A549 (cell line): ENCODE measurements around the gene MALRD1. TPM values are rescaled to one million over a fixed set of nuclear protein-coding genes. Genes with fewer than 3 reads are reported as not detected.

ENCODE experiments used
- ATAC-seq, 2 experiments: fragments of 200-7000 bp in 1 of 2; fragments of >200 bp in 1 of 2; cut with Nextera tagmentation in 1 of 2; cut with Tn5 transposase in 1 of 2; 3 replicates each; pipeline versions ENCODE4 v1.8.0 to v1.9.1; 2018 to 2020; ENCODE audit warnings: mild to moderate bottlenecking in 1 of 2, moderate library complexity in 1 of 2
- CTCF ChIA-PET: fragments of 300-600 bp; sonication (Branson Sonifier 250); formaldehyde crosslinking; extraction: SDS; loops from one replicate; lab custom pipeline; 2021; ENCODE audit warnings: antibody characterized with exemption, inconsistent platforms; lab: Yijun Ruan, JAX
- POLR2A ChIA-PET: fragments of 350-600 bp; formaldehyde crosslinking; extraction: SDS; loops from one replicate; lab custom pipeline; 2021; ENCODE audit warnings: antibody characterized with exemption, inconsistent platforms; lab: Yijun Ruan, JAX
- DNase-seq, 2 experiments: peaks; one replicate each; pipeline versions ENCODE4 v3.0.0 to v3.0.0-alpha.2; 2011 to 2016; ENCODE audit warnings: low read depth in 1 of 2, low spot score in 1 of 2
- FAIRE-seq: peaks from 2 replicates; lab custom pipeline; 2011; peaks lifted over from hg19 to GRCh38; lab: Jason Lieb, UNC
- H3K27ac ChIP-seq, 2 experiments: fragments of >200 bp; sonication (Bioruptor Twin); formaldehyde crosslinking; 3 replicates each; pipeline ENCODE4 v1.5.1; 2016 to 2017
- H3K4me1 ChIP-seq: fragments of >200 bp; sonication (Bioruptor Twin); formaldehyde crosslinking; 3 replicates; pipeline ENCODE4 v1.6.1; 2016
- H3K4me2 ChIP-seq: fragments of >200 bp; sonication (Bioruptor Twin); formaldehyde crosslinking; 3 replicates; pipeline ENCODE4 v1.6.1; 2016
- H3K4me3 ChIP-seq: fragments of >200 bp; sonication (Bioruptor Twin); formaldehyde crosslinking; 3 replicates; pipeline ENCODE4 v1.5.1; 2016
- H3K9me3 ChIP-seq: fragments of >200 bp; sonication (Bioruptor Twin); formaldehyde crosslinking; 3 replicates; pipeline ENCODE4 v1.6.1; 2016
- CBX2 ChIP-seq: fragments of 200-600 bp; sonication (generic); IDR thresholded peaks from 2 replicates; pipeline ENCODE4 v1.6.1; 2016; ENCODE audit warnings: low read depth, mild to moderate bottlenecking, borderline replicate concordance
- CEBPB ChIP-seq, 2 experiments: fragments of >200 bp in 1 of 2; sonication (Bioruptor Twin) in 1 of 2; formaldehyde crosslinking in 1 of 2; IDR thresholded peaks; 2 replicates each; pipeline ENCODE4 v1.6.1; 2012 to 2016
- CHD4 ChIP-seq: fragments of 200-600 bp; sonication (generic); IDR thresholded peaks from 2 replicates; pipeline ENCODE4 v1.6.1; 2016; ENCODE audit warnings: antibody characterized with exemption, mild to moderate bottlenecking, borderline replicate concordance
- EHF ChIP-seq: fragments of 250-450 bp; sonication (Bioruptor Pico); IDR thresholded peaks from 2 replicates; pipeline ENCODE4 v1.5.0; 2020; ENCODE audit warnings: mild to moderate bottlenecking
- GATA3 ChIP-seq: IDR thresholded peaks from 2 replicates; pipeline ENCODE4 v1.6.1; 2012; ENCODE audit warnings: borderline replicate concordance
- HDAC2 ChIP-seq: fragments of 200-600 bp; sonication (generic); IDR thresholded peaks from 2 replicates; pipeline ENCODE4 v1.6.1; 2016
- HEYL ChIP-seq: fragments of 250-450 bp; sonication (Bioruptor Pico); IDR thresholded peaks from 2 replicates; pipeline ENCODE4 v1.8.0; 2021; ENCODE audit warnings: mild to moderate bottlenecking, moderate library complexity
- HOXA7 ChIP-seq: fragments of 250-450 bp; sonication (Bioruptor Pico); IDR thresholded peaks from 2 replicates; pipeline ENCODE4 v1.5.0; 2020; ENCODE audit warnings: mild to moderate bottlenecking, moderate library complexity
- HOXB5 ChIP-seq: fragments of 250-450 bp; sonication (Bioruptor Pico); IDR thresholded peaks from 2 replicates; pipeline ENCODE4 v1.5.0; 2020; ENCODE audit warnings: mild to moderate bottlenecking, moderate library complexity
- JUN ChIP-seq, 2 experiments: fragments of >200 bp; sonication (Bioruptor Twin); formaldehyde crosslinking; IDR thresholded peaks; 2 replicates in 1 of 2; 3 replicates in 1 of 2; pipeline ENCODE4 v1.6.1; 2016 to 2017
- KDM1A ChIP-seq: fragments of 200-600 bp; sonication (generic); IDR thresholded peaks from 2 replicates; pipeline ENCODE4 v1.6.1; 2016; ENCODE audit warnings: low read depth, mild to moderate bottlenecking
- KDM5A ChIP-seq: fragments of 200-600 bp; sonication (generic); IDR thresholded peaks from 2 replicates; pipeline ENCODE4 v1.6.1; 2016; ENCODE audit warnings: antibody characterized with exemption, mild to moderate bottlenecking
- MAZ ChIP-seq: fragments of 150-350 bp; IDR thresholded peaks from 2 replicates; pipeline ENCODE4 v1.6.1; 2014; ENCODE audit warnings: antibody characterized with exemption, low read depth, low read length, borderline replicate concordance
- PHF8 ChIP-seq: fragments of 200-600 bp; sonication (generic); IDR thresholded peaks from 2 replicates; pipeline ENCODE4 v1.6.1; 2016; ENCODE audit warnings: low read depth, mild to moderate bottlenecking, antibody characterized with exemption, moderate library complexity, borderline replicate concordance
- POLR2A ChIP-seq: IDR thresholded peaks from 2 replicates; pipeline ENCODE4 v1.6.1; 2012; ENCODE audit warnings: mild to moderate bottlenecking, low read length
- RAD21 ChIP-seq, 2 experiments: fragments of >200 bp in 1 of 2; sonication (Bioruptor Twin) in 1 of 2; formaldehyde crosslinking in 1 of 2; IDR thresholded peaks in 1 of 2; conservative IDR thresholded peaks in 1 of 2; 2 replicates in 1 of 2; 3 replicates in 1 of 2; pipeline ENCODE4 v1.6.1; 2012 to 2018; ENCODE audit warnings: inconsistent platforms in 1 of 2
- RFX5 ChIP-seq: fragments of 450-650 bp; IDR thresholded peaks from 2 replicates; pipeline ENCODE4 v1.7.1; 2014; ENCODE audit warnings: antibody characterized with exemption, mild to moderate bottlenecking, moderate library complexity
- SREBF2 ChIP-seq: fragments of 450-650 bp; IDR thresholded peaks from 2 replicates; pipeline ENCODE4 v1.6.1; 2014; ENCODE audit warnings: mild to moderate bottlenecking, moderate library complexity
- TFCP2L1 ChIP-seq: fragments of 250-450 bp; sonication (Bioruptor Pico); IDR thresholded peaks from 2 replicates; pipeline ENCODE4 v1.5.0; 2021; ENCODE audit warnings: mild to moderate bottlenecking
- TP53 ChIP-seq: fragments of 250-450 bp; sonication (Bioruptor Pico); IDR thresholded peaks from 2 replicates; pipeline ENCODE4 v1.5.0; 2021; ENCODE audit warnings: mild to moderate bottlenecking, moderate library complexity
- ZC3H11A ChIP-seq: fragments of 450-650 bp; IDR thresholded peaks from 2 replicates; pipeline ENCODE4 v1.6.1; 2014; ENCODE audit warnings: antibody characterized with exemption, mild to moderate bottlenecking
- ZNF302 ChIP-seq: fragments of 250-450 bp; sonication (Bioruptor Pico); IDR thresholded peaks from 2 replicates; pipeline ENCODE4 v1.9.0; 2021; ENCODE audit warnings: inconsistent platforms, mild to moderate bottlenecking, moderate library complexity
- ZSCAN20 ChIP-seq: fragments of 250-450 bp; sonication (Bioruptor Pico); IDR thresholded peaks from 2 replicates; pipeline ENCODE4 v1.8.0; 2022; ENCODE audit warnings: mild to moderate bottlenecking, moderate library complexity
- WGBS: methylation state at CpG from one replicate; pipeline ENCODE4 v1.1.6; 2017; ENCODE audit errors: missing lambda C conversion rate; 5-methylcytosine and 5-hydroxymethylcytosine counted together
- polyA plus RNA-seq, 4 experiments: library from polyadenylated mRNA; depleted of rRNA in 3 of 4; stranded (reverse); fragments of >200 nt; fragmentation: RNase III in 1 of 4; extraction: RNeasy Plus Mini Kit Qiagen cat#74134 plus additional on column Dnase treatment in 1 of 4; gene quantifications; 2 replicates in 3 of 4; 3 replicates in 1 of 4; pipeline ENCODE4 v1.2.3, GENCODE V29; 2011 to 2017
- TF ChIP-seq, protein P1 (sequence below): IDR thresholded peaks from 2 replicates; pipeline ENCODE4 v1.6.1; 2012; ENCODE audit warnings: low read depth, borderline replicate concordance
- TF ChIP-seq, protein P2 (sequence below): IDR thresholded peaks from 2 replicates; pipeline ENCODE4 v1.6.1; 2012
- TF ChIP-seq, protein P3 (sequence below): fragments of 250-450 bp; sonication (Bioruptor Pico); IDR thresholded peaks from 2 replicates; pipeline ENCODE4 v1.5.0; 2020; ENCODE audit warnings: low read depth, mild to moderate bottlenecking, moderate library complexity
- TF ChIP-seq, protein P4 (sequence below): IDR thresholded peaks from 2 replicates; pipeline ENCODE4 v1.6.1; 2012
- TF ChIP-seq, protein P5 (sequence below): fragments of 450-650 bp; IDR thresholded peaks from 2 replicates; pipeline ENCODE4 v1.6.1; 2014; ENCODE audit warnings: antibody characterized with exemption
- TF ChIP-seq, protein P6 (sequence below): fragments of >200 bp; sonication (Bioruptor Twin); formaldehyde crosslinking; IDR thresholded peaks from 3 replicates; pipeline ENCODE4 v1.5.1; 2016
- TF ChIP-seq, protein P7 (sequence below): fragments of >200 bp; sonication (Bioruptor Twin); formaldehyde crosslinking; IDR thresholded peaks from 2 replicates; pipeline ENCODE4 v1.6.1; 2016

MALRD1 gene
- polyA plus RNA-seq, 2 of the 4 experiments (the other 2 are of a cell fraction): not detected

DNA sequence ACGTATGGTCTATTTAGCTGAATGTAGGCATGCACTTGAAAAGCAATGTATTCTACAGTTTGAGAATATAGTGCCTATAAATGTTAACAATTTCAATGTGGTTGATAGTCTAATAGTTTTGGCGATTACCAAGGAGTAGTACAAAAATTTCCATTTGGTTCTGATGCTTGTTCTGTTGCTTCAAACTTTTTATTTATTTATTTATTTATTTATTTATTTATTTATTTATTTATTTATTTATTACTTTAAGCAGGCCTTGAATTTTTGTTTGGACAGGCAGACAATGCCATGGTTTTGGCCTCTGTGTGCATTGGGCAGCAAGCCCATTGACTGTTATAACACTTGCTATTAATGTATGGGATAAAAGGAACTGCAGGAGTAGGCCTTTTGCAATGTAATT, 36.5 kb upstream of the MALRD1 start:
- TF ChIP-seq RAD21 (conservative IDR thresholded peaks at IDR 0.05 in 1 of 2, IDR thresholded peaks at IDR 0.05 in 1 of 2) (no peak), MAZ (no peak), PHF8 (no peak), ZC3H11A (peak; percentile 65), TP53 (no peak), HDAC2 (no peak)
- POLR2A ChIA-PET: no interaction called here
- H3K4me3 ChIP-seq: no peak overlapping the region
- FAIRE-seq: no peak
- no peak overlapping the region for H3K27ac ChIP-seq
- CTCF ChIA-PET: interaction anchor here (1.0 kb wide), 1 partner anchor 311 kb away, joined by 3 read pairs; no protein-coding TSS in a partner anchor
- DNase-seq: no peak
- ATAC-seq: no peak
- no peak overlapping the region for H3K4me2 ChIP-seq
- H3K4me1 ChIP-seq: no peaks in the 10 kb centered on the region
- no peaks in the 10 kb centered on the region for H3K9me3 ChIP-seq
- 17% methylated on average over 2 of the region's 2 CpGs for WGBS

DNA sequence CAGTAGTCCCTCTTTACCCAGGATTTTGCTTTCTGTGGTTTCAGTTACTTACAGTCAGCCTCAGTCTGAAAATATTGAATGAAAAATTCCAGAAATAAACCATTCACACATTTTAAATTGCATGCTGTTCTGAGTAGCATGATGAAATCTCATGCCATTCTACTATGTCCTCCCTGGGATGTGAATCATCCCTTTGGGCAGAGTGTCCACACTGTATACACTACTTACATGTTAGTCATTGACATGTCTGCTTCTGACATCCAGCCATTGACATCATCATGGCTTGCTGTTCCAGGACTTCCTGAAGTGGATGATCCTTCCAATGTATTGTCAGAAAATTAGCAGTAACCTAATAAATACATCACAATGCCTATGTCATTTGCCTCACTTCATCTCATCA, 34.6 kb upstream of the MALRD1 start:
- POLR2A ChIA-PET: no interaction called here
- no peak for ATAC-seq

DNA sequence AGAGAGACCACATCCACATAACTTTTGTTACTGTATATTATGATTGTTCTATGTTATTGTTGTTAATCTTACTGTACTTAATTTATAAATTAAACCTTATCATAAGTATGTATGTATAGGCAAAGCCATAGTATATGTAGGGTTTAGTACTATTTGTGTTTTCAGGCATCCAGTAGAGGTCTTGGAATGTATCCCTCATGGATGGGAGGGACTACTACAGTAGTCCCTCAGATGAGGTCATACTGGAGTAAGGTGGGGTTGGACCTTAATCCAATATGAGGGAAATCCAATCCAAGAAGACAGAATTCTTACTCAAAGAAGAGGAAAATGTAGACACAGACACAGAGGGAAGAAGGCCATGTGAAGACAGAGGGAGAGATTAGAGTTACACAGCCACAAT, 34.1 kb upstream of the MALRD1 start:
- POLR2A ChIA-PET: no interaction called here
- TF ChIP-seq, protein P1, sequence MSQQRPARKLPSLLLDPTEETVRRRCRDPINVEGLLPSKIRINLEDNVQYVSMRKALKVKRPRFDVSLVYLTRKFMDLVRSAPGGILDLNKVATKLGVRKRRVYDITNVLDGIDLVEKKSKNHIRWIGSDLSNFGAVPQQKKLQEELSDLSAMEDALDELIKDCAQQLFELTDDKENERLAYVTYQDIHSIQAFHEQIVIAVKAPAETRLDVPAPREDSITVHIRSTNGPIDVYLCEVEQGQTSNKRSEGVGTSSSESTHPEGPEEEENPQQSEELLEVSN: no peak
- no peak for TF ChIP-seq ZSCAN20
- TF ChIP-seq, protein P2, sequence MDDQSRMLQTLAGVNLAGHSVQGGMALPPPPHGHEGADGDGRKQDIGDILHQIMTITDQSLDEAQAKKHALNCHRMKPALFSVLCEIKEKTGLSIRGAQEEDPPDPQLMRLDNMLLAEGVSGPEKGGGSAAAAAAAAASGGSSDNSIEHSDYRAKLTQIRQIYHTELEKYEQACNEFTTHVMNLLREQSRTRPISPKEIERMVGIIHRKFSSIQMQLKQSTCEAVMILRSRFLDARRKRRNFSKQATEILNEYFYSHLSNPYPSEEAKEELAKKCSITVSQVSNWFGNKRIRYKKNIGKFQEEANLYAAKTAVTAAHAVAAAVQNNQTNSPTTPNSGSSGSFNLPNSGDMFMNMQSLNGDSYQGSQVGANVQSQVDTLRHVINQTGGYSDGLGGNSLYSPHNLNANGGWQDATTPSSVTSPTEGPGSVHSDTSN: no peak
- TF ChIP-seq CHD4: no peak
- no peak for TF ChIP-seq EHF (CRISPR knock-in tag)
- no peak for TF ChIP-seq KDM5A
- TF ChIP-seq, protein P3, sequence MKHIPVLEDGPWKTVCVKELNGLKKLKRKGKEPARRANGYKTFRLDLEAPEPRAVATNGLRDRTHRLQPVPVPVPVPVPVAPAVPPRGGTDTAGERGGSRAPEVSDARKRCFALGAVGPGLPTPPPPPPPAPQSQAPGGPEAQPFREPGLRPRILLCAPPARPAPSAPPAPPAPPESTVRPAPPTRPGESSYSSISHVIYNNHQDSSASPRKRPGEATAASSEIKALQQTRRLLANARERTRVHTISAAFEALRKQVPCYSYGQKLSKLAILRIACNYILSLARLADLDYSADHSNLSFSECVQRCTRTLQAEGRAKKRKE (CRISPR knock-in tag): no peak
- TF ChIP-seq, protein P4, sequence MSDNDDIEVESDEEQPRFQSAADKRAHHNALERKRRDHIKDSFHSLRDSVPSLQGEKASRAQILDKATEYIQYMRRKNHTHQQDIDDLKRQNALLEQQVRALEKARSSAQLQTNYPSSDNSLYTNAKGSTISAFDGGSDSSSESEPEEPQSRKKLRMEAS: no peak
- TF ChIP-seq SREBF2: no peak
- no peak for TF ChIP-seq HOXB5
- TF ChIP-seq, protein P5, sequence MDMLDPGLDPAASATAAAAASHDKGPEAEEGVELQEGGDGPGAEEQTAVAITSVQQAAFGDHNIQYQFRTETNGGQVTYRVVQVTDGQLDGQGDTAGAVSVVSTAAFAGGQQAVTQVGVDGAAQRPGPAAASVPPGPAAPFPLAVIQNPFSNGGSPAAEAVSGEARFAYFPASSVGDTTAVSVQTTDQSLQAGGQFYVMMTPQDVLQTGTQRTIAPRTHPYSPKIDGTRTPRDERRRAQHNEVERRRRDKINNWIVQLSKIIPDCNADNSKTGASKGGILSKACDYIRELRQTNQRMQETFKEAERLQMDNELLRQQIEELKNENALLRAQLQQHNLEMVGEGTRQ: no peak
- no peak for TF ChIP-seq TFCP2L1 (CRISPR knock-in tag)
- no peak for TF ChIP-seq CBX2
- no peak for TF ChIP-seq GATA3
- TF ChIP-seq, all 56 proteins: peak for 0
- no peak overlapping the region for H3K4me2 ChIP-seq
- CTCF ChIA-PET: no interaction called here
- no peak for FAIRE-seq
- no peak overlapping the region for H3K4me3 ChIP-seq
- no peaks in the 10 kb centered on the region for H3K4me1 ChIP-seq
- DNase-seq: no peak
- H3K9me3 ChIP-seq: no peaks in the 10 kb centered on the region
- ATAC-seq: no peak
- H3K27ac ChIP-seq: no peak overlapping the region

More for the DNA sequence above, 34.6 kb upstream of the MALRD1 start:
- CTCF ChIA-PET: no interaction called here
- FAIRE-seq: no peak
- no peak for DNase-seq
- Histone ChIP-seq H3K4me2 (no peak overlapping the region), H3K4me3 (no peak overlapping the region), H3K27ac (no peak overlapping the region), H3K9me3 (no peaks in the 10 kb centered on the region), H3K4me1 (no peaks in the 10 kb centered on the region)
- no peak for TF ChIP-seq KDM1A
- TF ChIP-seq CBX2: no peak
- no peak for TF ChIP-seq CEBPB (IDR thresholded peaks at IDR 0.05)
- TF ChIP-seq POLR2A: no peak
- TF ChIP-seq GATA3: no peak
- TF ChIP-seq, protein P2: no peak
- TF ChIP-seq, protein P6, sequence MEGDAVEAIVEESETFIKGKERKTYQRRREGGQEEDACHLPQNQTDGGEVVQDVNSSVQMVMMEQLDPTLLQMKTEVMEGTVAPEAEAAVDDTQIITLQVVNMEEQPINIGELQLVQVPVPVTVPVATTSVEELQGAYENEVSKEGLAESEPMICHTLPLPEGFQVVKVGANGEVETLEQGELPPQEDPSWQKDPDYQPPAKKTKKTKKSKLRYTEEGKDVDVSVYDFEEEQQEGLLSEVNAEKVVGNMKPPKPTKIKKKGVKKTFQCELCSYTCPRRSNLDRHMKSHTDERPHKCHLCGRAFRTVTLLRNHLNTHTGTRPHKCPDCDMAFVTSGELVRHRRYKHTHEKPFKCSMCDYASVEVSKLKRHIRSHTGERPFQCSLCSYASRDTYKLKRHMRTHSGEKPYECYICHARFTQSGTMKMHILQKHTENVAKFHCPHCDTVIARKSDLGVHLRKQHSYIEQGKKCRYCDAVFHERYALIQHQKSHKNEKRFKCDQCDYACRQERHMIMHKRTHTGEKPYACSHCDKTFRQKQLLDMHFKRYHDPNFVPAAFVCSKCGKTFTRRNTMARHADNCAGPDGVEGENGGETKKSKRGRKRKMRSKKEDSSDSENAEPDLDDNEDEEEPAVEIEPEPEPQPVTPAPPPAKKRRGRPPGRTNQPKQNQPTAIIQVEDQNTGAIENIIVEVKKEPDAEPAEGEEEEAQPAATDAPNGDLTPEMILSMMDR: no peak
- no peak for TF ChIP-seq JUN (IDR thresholded peaks at IDR 0.05)
- no peak for TF ChIP-seq CHD4
- TF ChIP-seq HEYL (CRISPR knock-in tag): no peak
- TF ChIP-seq HOXA7 (CRISPR knock-in tag): no peak
- TF ChIP-seq ZNF302 (CRISPR knock-in tag): no peak
- TF ChIP-seq, protein P7, sequence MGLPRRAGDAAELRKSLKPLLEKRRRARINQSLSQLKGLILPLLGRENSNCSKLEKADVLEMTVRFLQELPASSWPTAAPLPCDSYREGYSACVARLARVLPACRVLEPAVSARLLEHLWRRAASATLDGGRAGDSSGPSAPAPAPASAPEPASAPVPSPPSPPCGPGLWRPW: no peak
- no peak for TF ChIP-seq RFX5
- no peak for TF ChIP-seq RAD21 (conservative IDR thresholded peaks at IDR 0.05 in 1 of 2, IDR thresholded peaks at IDR 0.05 in 1 of 2)
- no peak for TF ChIP-seq HOXB5
